ENCODE measurements around the gene ZNF678. TPM values are rescaled to one million over a fixed set of nuclear protein-coding genes. Genes with fewer than 3 reads are reported as not detected.

Gene ZNF678
- total and polyA plus RNA-seq, 2 of the 8 experiments (the other 6 are each of a cell fraction or from before 2014, with no cell fraction given), result 6.9 to 28.3 TPM

GRCh38 chr1:227607336-227607898 lies 44.1 kb downstream of the ZNF678 start:
- H2BK5ac ChIP-seq (ENCODE audit: low read depth, low read length), result no peak overlapping the region
- H2AFZ ChIP-seq (ENCODE audit: low read length), result no peak overlapping the region
- H3K4me2 ChIP-seq (ENCODE audit: insufficient read depth in 1 of 2, low read depth in 2 of 2, low read length in 2 of 2), result no peak overlapping the region
- H3K36me3 ChIP-seq (ENCODE audit: control insufficient read depth in 2 of 4, insufficient read depth in 4 of 4, low read length in 3 of 4), result peaks cover 0 to 8% (median 1%) of the 10 kb centered on the region in 4 experiments; a peak in 2 of 8 replicates
- no peak overlapping the region for H2BK15ac ChIP-seq (ENCODE audit: low read length)
- H3K27me3 ChIP-seq (replicated peaks in 1 of 4; ENCODE audit: control insufficient read depth in 3 of 4, extremely low read depth in 1 of 4, insufficient read depth in 3 of 4, low read length in 3 of 4), result no peaks in the 10 kb centered on the region
- H3K14ac ChIP-seq (ENCODE audit: insufficient read length), result no peak overlapping the region
- ChIA-PET CTCF (ENCODE audit: partially characterized antibody) (no interaction called here), POLR2A (ENCODE audit: partially characterized antibody) (no interaction called here)
- H4K20me1 ChIP-seq (replicated peaks in 1 of 2; ENCODE audit: control insufficient read depth in 1 of 2, insufficient read depth in 2 of 2, low read length in 2 of 2), result peaks cover 0 to 2% of the 10 kb centered on the region in 2 experiments
- no peak overlapping the region for H4K91ac ChIP-seq (replicated peaks; ENCODE audit: insufficient read length, low read length)
- H3K18ac ChIP-seq (ENCODE audit: extremely low read depth, low read length), result no peak overlapping the region
- DNase-seq (ENCODE audit: low read depth in 1 of 2, low spot score in 2 of 2), result no peak
- no peak overlapping the region for H2BK20ac ChIP-seq (ENCODE audit: low read length)
- no peak overlapping the region for H2AK5ac ChIP-seq (ENCODE audit: low read depth, low read length)
- H3K23ac ChIP-seq (ENCODE audit: insufficient read length), result no peak overlapping the region
- no peak overlapping the region for H3K27ac ChIP-seq (ENCODE audit: low read depth, low read length)
- no peaks in the 10 kb centered on the region for H3K23me2 ChIP-seq (ENCODE audit: low read depth, low read length)
- no peak overlapping the region for H3K4ac ChIP-seq (replicated peaks; ENCODE audit: insufficient read length, low read depth, low read length)
- H3K4me3 ChIP-seq (ENCODE audit: extremely low read depth in 1 of 4, insufficient read depth in 2 of 4, low read depth in 3 of 4, low read length in 4 of 4), result no peak overlapping the region
- no peak overlapping the region for H4K5ac ChIP-seq (ENCODE audit: insufficient read length, low read depth, low read length)
- peaks cover 4% of the 10 kb centered on the region; the same call in 1 of the 2 replicates for H3K79me1 ChIP-seq (ENCODE audit: low read depth, low read length)
- TF ChIP-seq FOSL1 (IDR thresholded peaks at IDR 0.05; ENCODE audit: insufficient read depth, low read depth, low read length) (no peak), CEBPB (IDR thresholded peaks at IDR 0.05; ENCODE audit: low read depth, low read length) (no peak), NRF1 (IDR thresholded peaks at IDR 0.05; ENCODE audit: low read depth, low read length) (no peak), SP1 (IDR thresholded peaks at IDR 0.05; ENCODE audit: low read depth, low read length) (no peak), RNF2 (IDR thresholded peaks at IDR 0.05; ENCODE audit: borderline replicate concordance, low read depth, low read length, missing control alignments, poor library complexity, severe bottlenecking) (no peak), EZH2 (IDR thresholded peaks at IDR 0.05; ENCODE audit: low read depth, low read length, severe bottlenecking) (no peak), TCF12 (IDR thresholded peaks at IDR 0.05; ENCODE audit: low read depth, low read length) (no peak), RBBP5 (IDR thresholded peaks at IDR 0.05; ENCODE audit: borderline replicate concordance, low read depth, low read length) (no peak), NANOG (IDR thresholded peaks at IDR 0.05; ENCODE audit: insufficient read depth, low read depth, low read length, poor library complexity, severe bottlenecking) (no peak), SP2 (IDR thresholded peaks at IDR 0.05; ENCODE audit: low read length) (no peak), SP4 (IDR thresholded peaks at IDR 0.05; ENCODE audit: low read length) (no peak), SIN3A (conservative IDR thresholded peaks at IDR 0.05 in 1 of 2, IDR thresholded peaks at IDR 0.05 in 1 of 2; ENCODE audit: low read depth in 1 of 2, low read length in 2 of 2) (no peak), SUZ12 (IDR thresholded peaks at IDR 0.05; ENCODE audit: low read length) (no peak), CHD1 (IDR thresholded peaks at IDR 0.05; ENCODE audit: low read depth, low read length) (no peak)
- H2BK12ac ChIP-seq (ENCODE audit: low read depth, low read length), result no peak overlapping the region
- no peak for FAIRE-seq
- no peak overlapping the region for H3K9ac ChIP-seq (replicated peaks in 1 of 4; ENCODE audit: extremely low read depth in 1 of 4, low read depth in 3 of 4, low read length in 3 of 4)
- H3K56ac ChIP-seq (replicated peaks; ENCODE audit: insufficient read length, low read depth, low read length), result no peak overlapping the region
- 94% methylated on average over 3 of the region's 3 CpGs; no CpG with 5 or more reads in 1 of the 2 experiments for WGBS, 2 experiments (ENCODE audit: extremely low coverage in 1 of 2, insufficient coverage in 1 of 2, insufficient read length in 1 of 2, insufficient replicate concordance in 2 of 2, low coverage in 1 of 2, low lambda C conversion rate in 2 of 2, missing lambda C conversion rate in 1 of 2)
- H3K9me3 ChIP-seq (ENCODE audit: insufficient read depth in 2 of 2, low read depth in 1 of 2, low read length in 1 of 2), result no peaks in the 10 kb centered on the region; a peak in 1 of 4 replicates
- H2BK120ac ChIP-seq (replicated peaks; ENCODE audit: low read depth, low read length), result no peak overlapping the region
- H3K4me1 ChIP-seq (replicated peaks in 1 of 4; ENCODE audit: control insufficient read depth in 3 of 4, insufficient read depth in 4 of 4, low read length in 3 of 4), result peaks cover 0 to 5% (median 2%) of the 10 kb centered on the region in 4 experiments; a peak in 1 of 7 replicates
- H3K79me2 ChIP-seq (ENCODE audit: control insufficient read depth in 1 of 2, insufficient read depth in 2 of 2, low read length in 2 of 2), result peaks cover 0 to 30% of the 10 kb centered on the region in 2 experiments; a peak in 2 of 4 replicates
- H4K8ac ChIP-seq (ENCODE audit: extremely low read depth, insufficient read depth, low read length), result no peak overlapping the region

Measured in H1 (cell line).